Measurements from ENCODE around the gene IFI35. TPM values are rescaled to one million over a fixed set of nuclear protein-coding genes. Genes with fewer than 3 reads are reported as not detected.

The IFI35 gene
- total and polyA plus RNA-seq, 9 of the 15 experiments (the other 6 are each of a cell fraction or from before 2014, with no cell fraction given), result 4.4 to 13.1 (median 10.2) TPM

DNA sequence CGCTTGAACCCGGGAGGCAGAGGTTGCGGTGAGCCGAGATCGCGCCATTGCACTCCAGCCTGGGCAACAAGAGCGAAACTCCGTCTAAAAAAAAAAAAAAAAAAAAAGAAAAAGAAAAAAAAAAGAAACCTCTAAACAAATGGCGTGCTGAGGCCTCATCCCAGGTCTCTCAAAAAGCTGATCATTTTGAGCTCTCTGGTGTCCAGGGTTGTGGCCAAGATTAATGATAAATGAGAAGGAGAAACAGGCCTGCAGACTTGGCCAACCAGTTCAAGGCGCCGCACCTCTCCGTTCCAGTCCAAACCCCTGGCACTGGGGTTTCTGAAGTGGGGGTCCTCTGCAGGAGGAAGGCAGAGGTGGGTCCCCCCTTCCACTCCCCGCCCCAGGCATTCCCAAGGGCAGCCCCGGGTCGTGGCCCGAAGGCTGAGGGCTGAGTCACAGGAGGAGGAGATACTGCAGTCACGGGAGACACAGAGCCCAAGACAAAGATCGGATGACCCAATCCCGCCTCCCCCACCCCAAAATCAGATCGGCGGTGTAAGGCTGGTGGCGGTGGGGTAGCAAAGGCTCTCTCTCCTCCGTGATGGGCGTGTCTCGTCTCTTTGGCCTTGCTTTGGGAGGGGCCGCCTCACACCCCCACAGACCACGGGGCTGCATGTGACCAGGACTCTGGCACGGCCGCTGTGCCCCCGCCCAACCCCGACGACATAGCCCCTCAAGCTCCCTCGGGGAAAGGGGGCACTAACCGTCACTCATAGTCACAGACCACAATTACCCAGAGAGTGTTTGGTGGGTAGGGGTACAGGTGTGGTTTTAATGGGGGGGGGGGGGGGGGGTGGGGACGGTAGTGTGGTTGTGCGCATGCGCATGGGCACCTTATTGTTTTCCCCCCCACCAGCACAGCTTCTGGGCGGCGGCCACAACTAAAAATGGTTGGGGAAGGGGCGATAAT lies 14.5 kb downstream of the IFI35 start (continued):
- TF ChIP-seq ZNF639 (CRISPR knock-in tag; conservative IDR thresholded peaks at IDR 0.05 in 1 of 2, IDR thresholded peaks at IDR 0.05 in 1 of 2) (peak in 1 of 2 experiments; percentile 60; a peak in 1 of 4 replicates), CBX1 (IDR thresholded peaks at IDR 0.05; ENCODE audit: low read depth) (peak; percentile 60; the same call in 1 of the 2 replicates), ZNF316 (IDR thresholded peaks at IDR 0.05) (peak; percentile 29; the same call in 1 of the 2 replicates), SRSF7 (optimal IDR thresholded peaks at IDR 0.05; ENCODE audit: low read depth, low read length) (no peak), BHLHE40 (IDR thresholded peaks at IDR 0.05; ENCODE audit: low read length) (peak; percentile 98), ZFP1 (CRISPR knock-in tag; IDR thresholded peaks at IDR 0.05) (no peak), RNF2 (IDR thresholded peaks at IDR 0.05) (peak; percentile 80; the same call in 1 of the 2 replicates), TBL1XR1 (IDR thresholded peaks at IDR 0.05; ENCODE audit: low read length in 2 of 2) (peak in 1 of 2 experiments; percentile 86; a peak in 2 of 4 replicates), LEF1 (IDR thresholded peaks at IDR 0.05) (peak; percentile 87), ZNF12 (CRISPR knock-in tag; IDR thresholded peaks at IDR 0.05) (no peak), OTX1 (CRISPR knock-in tag; IDR thresholded peaks at IDR 0.05) (peak; percentile 47; the same call in 1 of the 2 replicates), ARID1B (IDR thresholded peaks at IDR 0.05) (peak; percentile 87), RAD51 (IDR thresholded peaks at IDR 0.05; ENCODE audit: borderline replicate concordance, low read depth) (peak; percentile 82), HDAC2 (IDR thresholded peaks at IDR 0.05) (peak; percentile 92), MTA3 (IDR thresholded peaks at IDR 0.05; ENCODE audit: borderline replicate concordance) (peak; percentile 76), ZNF445 (CRISPR knock-in tag; IDR thresholded peaks at IDR 0.05; ENCODE audit: low read depth) (no peak), GATAD2A (IDR thresholded peaks at IDR 0.05) (peak; percentile 77; the same call in 1 of the 2 replicates), HDAC3 (IDR thresholded peaks at IDR 0.05; ENCODE audit: borderline replicate concordance, partially characterized antibody) (peak; percentile 73)
- TF ChIP-seq, protein P1, sequence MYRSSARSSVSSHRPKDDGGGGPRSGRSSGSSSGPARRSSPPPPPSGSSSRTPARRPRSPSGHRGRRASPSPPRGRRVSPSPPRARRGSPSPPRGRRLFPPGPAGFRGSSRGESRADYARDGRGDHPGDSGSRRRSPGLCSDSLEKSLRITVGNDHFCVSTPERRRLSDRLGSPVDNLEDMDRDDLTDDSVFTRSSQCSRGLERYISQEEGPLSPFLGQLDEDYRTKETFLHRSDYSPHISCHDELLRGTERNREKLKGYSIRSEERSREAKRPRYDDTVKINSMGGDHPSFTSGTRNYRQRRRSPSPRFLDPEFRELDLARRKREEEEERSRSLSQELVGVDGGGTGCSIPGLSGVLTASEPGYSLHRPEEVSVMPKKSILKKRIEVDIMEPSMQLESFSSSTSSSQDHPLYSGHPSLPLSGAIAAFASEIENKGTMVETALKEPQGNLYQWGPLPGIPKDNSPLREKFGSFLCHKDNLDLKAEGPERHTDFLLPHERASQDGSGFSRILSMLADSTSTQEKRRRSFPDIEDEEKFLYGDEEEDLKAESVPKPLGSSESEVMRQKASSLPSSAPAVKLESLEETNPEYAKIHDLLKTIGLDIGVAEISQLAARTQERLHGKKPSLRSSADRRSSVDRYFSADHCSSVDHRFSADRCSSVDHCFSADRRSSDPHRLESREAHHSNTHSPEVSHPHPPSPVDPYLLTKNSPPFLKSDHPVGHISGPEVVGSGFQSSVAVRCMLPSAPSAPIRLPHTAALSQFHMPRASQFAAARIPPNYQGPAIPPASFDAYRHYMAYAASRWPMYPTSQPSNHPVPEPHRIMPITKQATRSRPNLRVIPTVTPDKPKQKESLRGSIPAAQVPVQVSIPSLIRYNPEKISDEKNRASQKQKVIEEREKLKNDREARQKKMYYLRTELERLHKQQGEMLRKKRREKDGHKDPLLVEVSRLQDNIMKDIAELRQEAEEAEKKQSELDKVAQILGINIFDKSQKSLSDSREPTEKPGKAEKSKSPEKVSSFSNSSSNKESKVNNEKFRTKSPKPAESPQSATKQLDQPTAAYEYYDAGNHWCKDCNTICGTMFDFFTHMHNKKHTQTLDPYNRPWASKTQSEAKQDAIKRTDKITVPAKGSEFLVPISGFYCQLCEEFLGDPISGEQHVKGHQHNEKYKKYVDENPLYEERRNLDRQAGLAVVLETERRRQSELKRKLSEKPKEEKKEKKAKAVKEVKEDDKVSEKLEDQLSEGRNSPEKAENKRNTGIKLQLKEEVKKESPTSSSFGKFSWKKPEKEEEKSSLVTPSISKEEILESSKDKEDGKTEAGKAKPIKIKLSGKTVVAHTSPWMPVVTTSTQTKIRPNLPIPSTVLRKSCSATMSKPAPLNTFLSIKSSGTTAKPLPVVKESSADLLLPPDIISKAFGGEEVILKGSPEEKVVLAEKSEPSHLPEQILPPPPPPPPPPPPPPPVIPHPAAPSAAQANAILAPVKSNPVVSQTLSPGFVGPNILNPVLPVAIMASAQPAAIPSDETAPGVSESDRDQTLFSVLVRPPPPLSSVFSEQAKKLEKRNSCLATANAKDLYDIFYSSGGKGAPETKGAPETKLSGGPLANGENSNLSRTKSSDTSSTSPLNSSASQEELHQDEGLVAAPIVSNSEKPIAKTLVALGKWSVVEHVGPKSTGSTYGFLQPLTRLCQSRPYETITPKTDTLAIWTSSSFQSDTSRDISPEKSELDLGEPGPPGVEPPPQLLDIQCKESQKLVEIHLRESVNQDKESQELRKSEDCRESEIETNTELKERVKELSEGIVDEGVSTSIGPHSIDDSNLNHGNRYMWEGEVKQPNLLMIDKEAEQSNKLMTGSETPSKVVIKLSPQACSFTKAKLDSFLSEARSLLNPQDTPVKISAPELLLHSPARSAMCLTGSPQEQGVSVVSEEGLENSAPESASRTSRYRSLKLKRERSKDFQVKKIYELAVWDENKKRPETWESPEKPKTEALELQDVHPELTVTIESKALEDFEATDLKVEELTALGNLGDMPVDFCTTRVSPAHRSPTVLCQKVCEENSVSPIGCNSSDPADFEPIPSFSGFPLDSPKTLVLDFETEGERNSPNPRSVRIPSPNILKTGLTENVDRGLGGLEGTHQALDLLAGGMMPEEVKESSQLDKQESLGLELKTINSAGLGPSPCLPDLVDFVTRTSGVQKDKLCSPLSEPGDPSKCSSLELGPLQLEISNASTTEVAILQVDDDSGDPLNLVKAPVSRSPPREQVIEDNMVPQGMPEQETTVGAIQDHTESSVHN (IDR thresholded peaks at IDR 0.05; ENCODE audit: borderline replicate concordance in 1 of 2, low read depth in 1 of 2), result peak in 1 of 2 experiments; percentile 96; a peak in 2 of 4 replicates
